GM18505 (cell line): Measurements from ENCODE around the gene PRAMEF15.
"Not testable (repeated sequence)": the region's sequence is repeated elsewhere in the genome, so short reads cannot be mapped to it uniquely, and the experiment has no call there.

Source experiments
- ATAC-seq: cut with Tn5 transposase; IDR thresholded peaks from one replicate; pipeline ENCODE4 v1.9.1; 2021; ENCODE audit not compliant: unreplicated experiment

PRAMEF15 gene

GRCh38 chr1:13315281-13315680 lies at the start of gene PRAMEF15:
TSS of gene PRAMEF15 (plus strand) at chr1:13315581. CDS start at chr1:13318408, 2,827 bp downstream.
- not testable (repeated sequence) for ATAC-seq

- ATAC-seq, result not testable (repeated sequence)
Observed at GRCh38 chr1:13277016-13277415, 38.4 kb upstream of the PRAMEF15 start.

GRCh38 chr1:13279617-13280016 lies 35.8 kb upstream of the PRAMEF15 start:
- not testable (repeated sequence) for ATAC-seq

GRCh38 chr1:13285037-13285436 lies 30.3 kb upstream of the PRAMEF15 start, which contains the start of gene PRAMEF8:
TSS of gene PRAMEF8 (minus strand) at chr1:13285137. CDS start at chr1:13284091, 1,046 bp downstream.
- not testable (repeated sequence) for ATAC-seq

GRCh38 chr1:13289030-13289429 lies 26.4 kb upstream of the PRAMEF15 start:
- ATAC-seq, result not testable (repeated sequence)

GRCh38 chr1:13297216-13297931 lies 18.0 kb upstream of the PRAMEF15 start:
- not testable (repeated sequence) for ATAC-seq

- ATAC-seq, result not testable (repeated sequence)
Observed at GRCh38 chr1:13298699-13299098, 16.7 kb upstream of the PRAMEF15 start.

- ATAC-seq, result not testable (repeated sequence)
Observed at GRCh38 chr1:13302197-13302596, 13.2 kb upstream of the PRAMEF15 start.

GRCh38 chr1:13303239-13303638 lies 12.1 kb upstream of the PRAMEF15 start, which contains the start of gene PRAMEF33:
TSS of gene PRAMEF33 (plus strand) at chr1:13303539. CDS start at chr1:13305955, 2,416 bp downstream.
- ATAC-seq, result not testable (repeated sequence)

- ATAC-seq, result not testable (repeated sequence)
Observed at GRCh38 chr1:13342496-13342895, 27.1 kb downstream of the PRAMEF15 start.

- not testable (repeated sequence) for ATAC-seq
Observed at GRCh38 chr1:13347034-13347433, 31.7 kb downstream of the PRAMEF15 start, which contains the start of gene PRAMEF14. TSS of gene PRAMEF14 (minus strand) at chr1:13347134. CDS start at chr1:13345314, 1,820 bp downstream.

GRCh38 chr1:13353476-13353875 lies 38.1 kb downstream of the PRAMEF15 start:
- ATAC-seq, result not testable (repeated sequence)

GRCh38 chr1:13354475-13354874 lies 39.1 kb downstream of the PRAMEF15 start:
- ATAC-seq, result not testable (repeated sequence)

- ATAC-seq, result not testable (repeated sequence)
Observed at GRCh38 chr1:13356774-13357173, 41.4 kb downstream of the PRAMEF15 start.

GRCh38 chr1:13362364-13362763 lies 47.0 kb downstream of the PRAMEF15 start:
- not testable (repeated sequence) for ATAC-seq

- ATAC-seq, result not testable (repeated sequence)
Observed at GRCh38 chr1:13364928-13365327, 49.5 kb downstream of the PRAMEF15 start.

GRCh38 chr1:13366536-13366935 lies 51.2 kb downstream of the PRAMEF15 start:
- ATAC-seq, result not testable (repeated sequence)

GRCh38 chr1:13368544-13368943 lies 53.2 kb downstream of the PRAMEF15 start:
- not testable (repeated sequence) for ATAC-seq
